K562 (cell line): Measurements from ENCODE around the gene PDRG1. TPM values are rescaled to one million over a fixed set of nuclear protein-coding genes. Genes with fewer than 3 reads are reported as not detected.

ENCODE experiments used
- CTCF ChIP-seq, 3 experiments: IDR thresholded peaks in 2 of 3; conservative IDR thresholded peaks in 1 of 3; 2 replicates each; pipeline ENCODE4 v1.5.1; 2011 to 2012; ENCODE audit warnings: low read length in 3 of 3, mild to moderate bottlenecking in 3 of 3, control low read depth in 2 of 3, improper control_type of control experiment in 1 of 3, inconsistent platforms in 1 of 3, low read depth in 1 of 3, mixed read lengths in 1 of 3, moderate library complexity in 1 of 3; ENCODE audit not compliant: insufficient read depth in 2 of 3
- JUN ChIP-seq, 2 experiments: sonication (generic) in 1 of 2; formaldehyde crosslinking in 1 of 2; IDR thresholded peaks; 2 replicates each; pipeline versions ENCODE4 v1.6.1 to v1.8.0; 2012 to 2022; ENCODE audit warnings: borderline replicate concordance in 2 of 2, mild to moderate bottlenecking in 2 of 2, improper control_type of control experiment in 1 of 2, low read depth in 1 of 2, low read length in 1 of 2, missing genetic modification reagents in 1 of 2
- KDM2B ChIP-seq: fragments of 250-450 bp; sonication (Bioruptor Pico); IDR thresholded peaks from 2 replicates; pipeline ENCODE4 v1.8.0; 2021; ENCODE audit warnings: mild to moderate bottlenecking, moderate library complexity
- MAFK ChIP-seq: IDR thresholded peaks from 2 replicates; pipeline ENCODE4 v1.6.1; 2011; ENCODE audit warnings: low read length, improper control_type of control experiment
- NCOA2 ChIP-seq, 2 experiments: fragments of 450-650 bp; IDR thresholded peaks; 2 replicates each; pipeline ENCODE4 v1.6.1; 2018; ENCODE audit warnings: mild to moderate bottlenecking in 2 of 2, moderate library complexity in 1 of 2; ENCODE audit not compliant: partially characterized antibody in 2 of 2
- ZNF316 ChIP-seq: fragments of 450-650 bp; IDR thresholded peaks from 2 replicates; pipeline ENCODE4 v1.6.1; 2016
- polyA plus RNA-seq, 8 experiments: library from polyadenylated mRNA; depleted of rRNA in 4 of 8; stranded (reverse) in 5 of 8; unstranded in 3 of 8; fragments of >200 nt; fragmentation: Nextera tagmentation in 2 of 8; fragmentation: Illumina TruSeq in 1 of 8; extraction: Ambion mirVana in 2 of 8; extraction: Trizol in 1 of 8; gene quantifications; 2 replicates each; pipeline versions ENCODE4 v1.2.1 to v1.2.3, GENCODE V29; 2011 to 2014; ENCODE audit warnings: inconsistent platforms in 1 of 8, missing spikeins in 1 of 8
- total RNA-seq, 7 experiments: library from RNA; depleted of rRNA in 6 of 7; stranded (reverse); fragments of >200 nt in 6 of 7; fragmentation: Illumina TruSeq in 2 of 7; extraction: Trizol in 2 of 7; gene quantifications; 2 replicates each; pipeline versions ENCODE4 v1.2.1 to v1.2.3, GENCODE V29; 2011 to 2021; ENCODE audit warnings: low replicate concordance in 1 of 7
- TF ChIP-seq, protein P1 (sequence below): fragments of 250-450 bp; sonication (Bioruptor Pico); IDR thresholded peaks from 2 replicates; pipeline ENCODE4 v1.4.0; 2020
- TF ChIP-seq, protein P2 (sequence below): fragments of 200-800 bp; sonication (Bioruptor generic); IDR thresholded peaks from 2 replicates; pipeline ENCODE4 v1.6.1; 2016; ENCODE audit warnings: missing genetic modification characterization, missing compliant biosample characterization

PDRG1 gene
- total and polyA plus RNA-seq, 9 of the 15 experiments (the other 6 are each of a cell fraction or from before 2014, with no cell fraction given) = 12.6 to 58.6 (median 26.1) TPM

- TF ChIP-seq, protein P1, sequence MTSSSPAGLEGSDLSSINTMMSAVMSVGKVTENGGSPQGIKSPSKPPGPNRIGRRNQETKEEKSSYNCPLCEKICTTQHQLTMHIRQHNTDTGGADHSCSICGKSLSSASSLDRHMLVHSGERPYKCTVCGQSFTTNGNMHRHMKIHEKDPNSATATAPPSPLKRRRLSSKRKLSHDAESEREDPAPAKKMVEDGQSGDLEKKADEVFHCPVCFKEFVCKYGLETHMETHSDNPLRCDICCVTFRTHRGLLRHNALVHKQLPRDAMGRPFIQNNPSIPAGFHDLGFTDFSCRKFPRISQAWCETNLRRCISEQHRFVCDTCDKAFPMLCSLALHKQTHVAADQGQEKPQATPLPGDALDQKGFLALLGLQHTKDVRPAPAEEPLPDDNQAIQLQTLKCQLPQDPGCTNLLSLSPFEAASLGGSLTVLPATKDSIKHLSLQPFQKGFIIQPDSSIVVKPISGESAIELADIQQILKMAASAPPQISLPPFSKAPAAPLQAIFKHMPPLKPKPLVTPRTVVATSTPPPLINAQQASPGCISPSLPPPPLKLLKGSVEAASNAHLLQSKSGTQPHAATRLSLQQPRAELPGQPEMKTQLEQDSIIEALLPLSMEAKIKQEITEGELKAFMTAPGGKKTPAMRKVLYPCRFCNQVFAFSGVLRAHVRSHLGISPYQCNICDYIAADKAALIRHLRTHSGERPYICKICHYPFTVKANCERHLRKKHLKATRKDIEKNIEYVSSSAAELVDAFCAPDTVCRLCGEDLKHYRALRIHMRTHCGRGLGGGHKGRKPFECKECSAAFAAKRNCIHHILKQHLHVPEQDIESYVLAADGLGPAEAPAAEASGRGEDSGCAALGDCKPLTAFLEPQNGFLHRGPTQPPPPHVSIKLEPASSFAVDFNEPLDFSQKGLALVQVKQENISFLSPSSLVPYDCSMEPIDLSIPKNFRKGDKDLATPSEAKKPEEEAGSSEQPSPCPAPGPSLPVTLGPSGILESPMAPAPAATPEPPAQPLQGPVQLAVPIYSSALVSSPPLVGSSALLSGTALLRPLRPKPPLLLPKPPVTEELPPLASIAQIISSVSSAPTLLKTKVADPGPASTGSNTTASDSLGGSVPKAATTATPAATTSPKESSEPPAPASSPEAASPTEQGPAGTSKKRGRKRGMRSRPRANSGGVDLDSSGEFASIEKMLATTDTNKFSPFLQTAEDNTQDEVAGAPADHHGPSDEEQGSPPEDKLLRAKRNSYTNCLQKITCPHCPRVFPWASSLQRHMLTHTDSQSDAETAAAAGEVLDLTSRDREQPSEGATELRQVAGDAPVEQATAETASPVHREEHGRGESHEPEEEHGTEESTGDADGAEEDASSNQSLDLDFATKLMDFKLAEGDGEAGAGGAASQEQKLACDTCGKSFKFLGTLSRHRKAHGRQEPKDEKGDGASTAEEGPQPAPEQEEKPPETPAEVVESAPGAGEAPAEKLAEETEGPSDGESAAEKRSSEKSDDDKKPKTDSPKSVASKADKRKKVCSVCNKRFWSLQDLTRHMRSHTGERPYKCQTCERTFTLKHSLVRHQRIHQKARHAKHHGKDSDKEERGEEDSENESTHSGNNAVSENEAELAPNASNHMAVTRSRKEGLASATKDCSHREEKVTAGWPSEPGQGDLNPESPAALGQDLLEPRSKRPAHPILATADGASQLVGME (CRISPR knock-in tag) = no peak
- TF ChIP-seq MAFK = peak; percentile 29; the same call in 1 of the 2 replicates
- no peak for TF ChIP-seq NCOA2 (IDR thresholded peaks at IDR 0.05; ENCODE audit: partially characterized antibody in 2 of 2)
- TF ChIP-seq CTCF (IDR thresholded peaks at IDR 0.05 in 2 of 3, conservative IDR thresholded peaks at IDR 0.05 in 1 of 3; ENCODE audit: insufficient read depth in 2 of 3, low read depth in 1 of 3, low read length in 3 of 3) = peak; percentile 7 to 35 (median 31); a peak in 2 of 6 replicates
- TF ChIP-seq KDM2B = no peak
- TF ChIP-seq, protein P2, sequence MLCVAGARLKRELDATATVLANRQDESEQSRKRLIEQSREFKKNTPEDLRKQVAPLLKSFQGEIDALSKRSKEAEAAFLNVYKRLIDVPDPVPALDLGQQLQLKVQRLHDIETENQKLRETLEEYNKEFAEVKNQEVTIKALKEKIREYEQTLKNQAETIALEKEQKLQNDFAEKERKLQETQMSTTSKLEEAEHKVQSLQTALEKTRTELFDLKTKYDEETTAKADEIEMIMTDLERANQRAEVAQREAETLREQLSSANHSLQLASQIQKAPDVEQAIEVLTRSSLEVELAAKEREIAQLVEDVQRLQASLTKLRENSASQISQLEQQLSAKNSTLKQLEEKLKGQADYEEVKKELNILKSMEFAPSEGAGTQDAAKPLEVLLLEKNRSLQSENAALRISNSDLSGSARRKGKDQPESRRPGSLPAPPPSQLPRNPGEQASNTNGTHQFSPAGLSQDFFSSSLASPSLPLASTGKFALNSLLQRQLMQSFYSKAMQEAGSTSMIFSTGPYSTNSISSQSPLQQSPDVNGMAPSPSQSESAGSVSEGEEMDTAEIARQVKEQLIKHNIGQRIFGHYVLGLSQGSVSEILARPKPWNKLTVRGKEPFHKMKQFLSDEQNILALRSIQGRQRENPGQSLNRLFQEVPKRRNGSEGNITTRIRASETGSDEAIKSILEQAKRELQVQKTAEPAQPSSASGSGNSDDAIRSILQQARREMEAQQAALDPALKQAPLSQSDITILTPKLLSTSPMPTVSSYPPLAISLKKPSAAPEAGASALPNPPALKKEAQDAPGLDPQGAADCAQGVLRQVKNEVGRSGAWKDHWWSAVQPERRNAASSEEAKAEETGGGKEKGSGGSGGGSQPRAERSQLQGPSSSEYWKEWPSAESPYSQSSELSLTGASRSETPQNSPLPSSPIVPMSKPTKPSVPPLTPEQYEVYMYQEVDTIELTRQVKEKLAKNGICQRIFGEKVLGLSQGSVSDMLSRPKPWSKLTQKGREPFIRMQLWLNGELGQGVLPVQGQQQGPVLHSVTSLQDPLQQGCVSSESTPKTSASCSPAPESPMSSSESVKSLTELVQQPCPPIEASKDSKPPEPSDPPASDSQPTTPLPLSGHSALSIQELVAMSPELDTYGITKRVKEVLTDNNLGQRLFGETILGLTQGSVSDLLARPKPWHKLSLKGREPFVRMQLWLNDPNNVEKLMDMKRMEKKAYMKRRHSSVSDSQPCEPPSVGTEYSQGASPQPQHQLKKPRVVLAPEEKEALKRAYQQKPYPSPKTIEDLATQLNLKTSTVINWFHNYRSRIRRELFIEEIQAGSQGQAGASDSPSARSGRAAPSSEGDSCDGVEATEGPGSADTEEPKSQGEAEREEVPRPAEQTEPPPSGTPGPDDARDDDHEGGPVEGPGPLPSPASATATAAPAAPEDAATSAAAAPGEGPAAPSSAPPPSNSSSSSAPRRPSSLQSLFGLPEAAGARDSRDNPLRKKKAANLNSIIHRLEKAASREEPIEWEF (CRISPR knock-in tag) = no peak
- TF ChIP-seq ZNF316 = peak; percentile 68
- no peak for TF ChIP-seq JUN (IDR thresholded peaks at IDR 0.05; ENCODE audit: borderline replicate concordance, low read depth, low read length)
- no peak for TF ChIP-seq JUN (CRISPR knock-in tag; IDR thresholded peaks at IDR 0.05; ENCODE audit: borderline replicate concordance)
These were observed 16.7 kb downstream of the PDRG1 start (continued) for GRCh38 chr20:31934968-31935764.
